BLaER1 treated with 17β-estradiol and CSF1 and Interleukin-3, amounts not matched to agents 10 nM and 100 nM (cell line): Measurements from ENCODE around the gene SLC9A7.

Source experiments
- H3K27ac ChIP-seq, 11 experiments: shearing (Covaris generic); formaldehyde crosslinking; 2 replicates each; pipeline ENCODE4 v1.8.1; 2022
- H3K27me3 ChIP-seq, 11 experiments: shearing (Covaris generic); formaldehyde crosslinking; 2 replicates each; pipeline ENCODE4 v1.8.1; 2022
- H3K36me3 ChIP-seq, 11 experiments: shearing (Covaris generic); formaldehyde crosslinking; 2 replicates each; pipeline ENCODE4 v1.8.1; 2022
- H3K4me1 ChIP-seq, 10 experiments: shearing (Covaris generic); formaldehyde crosslinking; 2 replicates each; pipeline ENCODE4 v1.8.1; 2022
- H3K4me2 ChIP-seq, 11 experiments: shearing (Covaris generic); formaldehyde crosslinking; 2 replicates each; pipeline ENCODE4 v1.8.1; 2022
- H3K4me3 ChIP-seq, 10 experiments: shearing (Covaris generic); formaldehyde crosslinking; 2 replicates each; pipeline ENCODE4 v1.8.1; 2022
- H3K9ac ChIP-seq, 11 experiments: shearing (Covaris generic); formaldehyde crosslinking; 2 replicates each; pipeline ENCODE4 v1.8.1; 2022
- H3K9me3 ChIP-seq, 11 experiments: shearing (Covaris generic); formaldehyde crosslinking; replicated peaks in 1 of 11; 2 replicates each; pipeline ENCODE4 v1.8.1; 2022
- H4K20me1 ChIP-seq, 11 experiments: shearing (Covaris generic); formaldehyde crosslinking; 2 replicates each; pipeline ENCODE4 v1.8.1; 2022
- Cebpa-rat ChIP-seq, 11 experiments: shearing (Covaris generic); IDR thresholded peaks; 2 replicates each; pipeline ENCODE4 v1.8.1; 2022

Gene SLC9A7

GRCh38 chrX:46758956-46759644 is at the start of gene SLC9A7:
SLC9A7 (minus strand) TSS chrX:46759118; CDS start chrX:46759029, 89 bp downstream.
- H4K20me1 ChIP-seq, result no peaks in the 10 kb centered on the region
- no peak for TF ChIP-seq Cebpa-rat (IDR thresholded peaks at IDR 0.05)
- H3K9ac ChIP-seq, result peak within 1 kb of the TSS; percentile 59 to 77 (median 71)
- peak within 1 kb of the TSS; percentile 58 to 78 (median 72) for H3K4me3 ChIP-seq
- H3K36me3 ChIP-seq, result no peaks in the 10 kb centered on the region
- H3K27ac ChIP-seq, result peak within 1 kb of the TSS in 9 of 11 experiments; percentile 14 to 62 (median 54); a peak in 15 of 22 replicates
- H3K27me3 ChIP-seq, result peaks cover 0 to 6% (median 0%) of the 10 kb centered on the region in 11 experiments; a peak in 8 of 22 replicates
- peak within 1 kb of the TSS; percentile 69 to 85 (median 73) for H3K4me2 ChIP-seq
- H3K9me3 ChIP-seq, result peaks cover 27 to 42% (median 33%) of the 10 kb centered on the region in 11 experiments
- peaks cover 32 to 51% (median 38%) of the 10 kb centered on the region in 10 experiments for H3K4me1 ChIP-seq

GRCh38 chrX:46805270-46805669 is 46.4 kb upstream of the SLC9A7 start:
- Histone ChIP-seq H4K20me1 (no peaks in the 10 kb centered on the region), H3K9ac (no peak overlapping the region), H3K4me1 (no peaks in the 10 kb centered on the region), H3K36me3 (no peaks in the 10 kb centered on the region), H3K4me2 (no peak overlapping the region), H3K27me3 (no peaks in the 10 kb centered on the region), H3K4me3 (no peak overlapping the region), H3K27ac (no peak overlapping the region), H3K9me3 (peaks cover 0 to 8% (median 3%) of the 10 kb centered on the region in 11 experiments; a peak in 11 of 22 replicates)
- no peak for TF ChIP-seq Cebpa-rat (IDR thresholded peaks at IDR 0.05)

GRCh38 chrX:46803140-46803539 is 44.2 kb upstream of the SLC9A7 start:
- Histone ChIP-seq H3K4me2 (no peak overlapping the region), H3K9ac (no peak overlapping the region), H4K20me1 (no peaks in the 10 kb centered on the region), H3K27ac (no peak overlapping the region), H3K4me3 (no peak overlapping the region), H3K9me3 (no peaks in the 10 kb centered on the region), H3K27me3 (no peaks in the 10 kb centered on the region), H3K36me3 (no peaks in the 10 kb centered on the region), H3K4me1 (no peaks in the 10 kb centered on the region)
- TF ChIP-seq Cebpa-rat (IDR thresholded peaks at IDR 0.05), result no peak

- no peak overlapping the region for H3K4me2 ChIP-seq
- H3K9me3 ChIP-seq, result no peaks in the 10 kb centered on the region
- no peaks in the 10 kb centered on the region for H4K20me1 ChIP-seq
- H3K4me3 ChIP-seq, result no peak overlapping the region
- peaks cover 16 to 34% (median 28%) of the 10 kb centered on the region in 10 experiments for H3K4me1 ChIP-seq
- no peaks in the 10 kb centered on the region for H3K27me3 ChIP-seq
- peak overlapping the region in 1 of 11 experiments; percentile 19; a peak in 1 of 22 replicates for H3K27ac ChIP-seq
- H3K36me3 ChIP-seq, result no peaks in the 10 kb centered on the region
- no peak for TF ChIP-seq Cebpa-rat (IDR thresholded peaks at IDR 0.05)
- no peak overlapping the region for H3K9ac ChIP-seq
Measured at GRCh38 chrX:46796574-46797191, 37.8 kb upstream of the SLC9A7 start.

- H3K4me2 ChIP-seq, result peak overlapping the region; percentile 75 to 94 (median 82); a peak in 21 of 22 replicates
- TF ChIP-seq Cebpa-rat (IDR thresholded peaks at IDR 0.05), result no peak
- peak overlapping the region in 6 of 10 experiments; percentile 3 to 49 (median 31); a peak in 4 of 20 replicates for H3K4me3 ChIP-seq
Measured at GRCh38 chrX:46793386-46794143, 34.6 kb upstream of the SLC9A7 start.

GRCh38 chrX:46792810-46793188 is 33.9 kb upstream of the SLC9A7 start:
- Histone ChIP-seq H3K4me1 (peaks cover 22 to 59% (median 42%) of the 10 kb centered on the region in 10 experiments), H3K36me3 (no peaks in the 10 kb centered on the region), H3K27me3 (no peaks in the 10 kb centered on the region), H3K27ac (peak overlapping the region; percentile 2 to 94 (median 89); a peak in 21 of 22 replicates), H4K20me1 (no peaks in the 10 kb centered on the region), H3K9ac (peak overlapping the region in 8 of 11 experiments; percentile 43 to 80 (median 75); a peak in 15 of 22 replicates), H3K4me3 (peak overlapping the region in 8 of 10 experiments; percentile 3 to 49 (median 28); a peak in 11 of 20 replicates), H3K4me2 (peak overlapping the region; percentile 75 to 94 (median 82)), H3K9me3 (no peaks in the 10 kb centered on the region; a peak in 1 of 22 replicates)
- peak in 2 of 11 experiments; percentile 3 to 4; a peak in 1 of 22 replicates for TF ChIP-seq Cebpa-rat (IDR thresholded peaks at IDR 0.05)

More at GRCh38 chrX:46793386-46794143, 34.6 kb upstream of the SLC9A7 start:
- no peaks in the 10 kb centered on the region; a peak in 1 of 22 replicates for H3K9me3 ChIP-seq
- H4K20me1 ChIP-seq, result no peaks in the 10 kb centered on the region
- no peaks in the 10 kb centered on the region for H3K36me3 ChIP-seq
- peaks cover 22 to 59% (median 42%) of the 10 kb centered on the region in 10 experiments for H3K4me1 ChIP-seq
- peak overlapping the region in 7 of 11 experiments; percentile 64 to 80 (median 76); a peak in 12 of 22 replicates for H3K9ac ChIP-seq
- peak overlapping the region in 10 of 11 experiments; percentile 56 to 94 (median 90); a peak in 20 of 22 replicates for H3K27ac ChIP-seq
- H3K27me3 ChIP-seq, result no peaks in the 10 kb centered on the region

GRCh38 chrX:46791927-46792809 is 33.2 kb upstream of the SLC9A7 start:
- Histone ChIP-seq H3K4me2 (peak overlapping the region; percentile 75 to 94 (median 82)), H3K4me3 (peak overlapping the region in 8 of 10 experiments; percentile 17 to 57 (median 30); a peak in 12 of 20 replicates)
- TF ChIP-seq Cebpa-rat (IDR thresholded peaks at IDR 0.05), result peak in 4 of 11 experiments; percentile 40 to 82 (median 57); a peak in 5 of 22 replicates

GRCh38 chrX:46788902-46789301 is 30.0 kb upstream of the SLC9A7 start:
- Histone ChIP-seq H4K20me1 (no peaks in the 10 kb centered on the region), H3K4me3 (no peak overlapping the region), H3K9ac (no peak overlapping the region), H3K4me1 (peaks cover 22 to 56% (median 42%) of the 10 kb centered on the region in 10 experiments), H3K9me3 (peaks cover 0 to 14% (median 0%) of the 10 kb centered on the region in 11 experiments; a peak in 3 of 22 replicates), H3K36me3 (no peaks in the 10 kb centered on the region), H3K27ac (no peak overlapping the region), H3K4me2 (peak overlapping the region in 2 of 11 experiments; percentile 10 to 25; a peak in 3 of 22 replicates), H3K27me3 (no peaks in the 10 kb centered on the region)
- TF ChIP-seq Cebpa-rat (IDR thresholded peaks at IDR 0.05), result no peak

More at GRCh38 chrX:46791927-46792809, 33.2 kb upstream of the SLC9A7 start:
- no peaks in the 10 kb centered on the region for H3K27me3 ChIP-seq
- H3K9ac ChIP-seq, result peak overlapping the region in 9 of 11 experiments; percentile 60 to 80 (median 76); a peak in 19 of 22 replicates
- H3K9me3 ChIP-seq, result peaks cover 0 to 3% (median 0%) of the 10 kb centered on the region in 11 experiments; a peak in 3 of 22 replicates
- no peaks in the 10 kb centered on the region for H4K20me1 ChIP-seq
- peaks cover 22 to 59% (median 42%) of the 10 kb centered on the region in 10 experiments for H3K4me1 ChIP-seq
- H3K36me3 ChIP-seq, result no peaks in the 10 kb centered on the region
- H3K27ac ChIP-seq, result peak overlapping the region; percentile 45 to 94 (median 89); a peak in 21 of 22 replicates
